ENCODE data around the gene MMP28. TPM values are rescaled to one million over a fixed set of nuclear protein-coding genes. Genes with fewer than 3 reads are reported as not detected.

The MMP28 gene, protein sequence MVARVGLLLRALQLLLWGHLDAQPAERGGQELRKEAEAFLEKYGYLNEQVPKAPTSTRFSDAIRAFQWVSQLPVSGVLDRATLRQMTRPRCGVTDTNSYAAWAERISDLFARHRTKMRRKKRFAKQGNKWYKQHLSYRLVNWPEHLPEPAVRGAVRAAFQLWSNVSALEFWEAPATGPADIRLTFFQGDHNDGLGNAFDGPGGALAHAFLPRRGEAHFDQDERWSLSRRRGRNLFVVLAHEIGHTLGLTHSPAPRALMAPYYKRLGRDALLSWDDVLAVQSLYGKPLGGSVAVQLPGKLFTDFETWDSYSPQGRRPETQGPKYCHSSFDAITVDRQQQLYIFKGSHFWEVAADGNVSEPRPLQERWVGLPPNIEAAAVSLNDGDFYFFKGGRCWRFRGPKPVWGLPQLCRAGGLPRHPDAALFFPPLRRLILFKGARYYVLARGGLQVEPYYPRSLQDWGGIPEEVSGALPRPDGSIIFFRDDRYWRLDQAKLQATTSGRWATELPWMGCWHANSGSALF
- total RNA-seq (10 to 100 TPM in 3 of 5 experiments, 1 to 10 TPM in 1, not detected in 1; 2.9 to 15.1 (median 14.0) TPM), polyA plus RNA-seq (10 to 100 TPM; 19.7 to 33.1 TPM), total RNA-seq (10.0 reads per million, percentile 35 among the genes with 10 or more reads in this experiment)

DNA sequence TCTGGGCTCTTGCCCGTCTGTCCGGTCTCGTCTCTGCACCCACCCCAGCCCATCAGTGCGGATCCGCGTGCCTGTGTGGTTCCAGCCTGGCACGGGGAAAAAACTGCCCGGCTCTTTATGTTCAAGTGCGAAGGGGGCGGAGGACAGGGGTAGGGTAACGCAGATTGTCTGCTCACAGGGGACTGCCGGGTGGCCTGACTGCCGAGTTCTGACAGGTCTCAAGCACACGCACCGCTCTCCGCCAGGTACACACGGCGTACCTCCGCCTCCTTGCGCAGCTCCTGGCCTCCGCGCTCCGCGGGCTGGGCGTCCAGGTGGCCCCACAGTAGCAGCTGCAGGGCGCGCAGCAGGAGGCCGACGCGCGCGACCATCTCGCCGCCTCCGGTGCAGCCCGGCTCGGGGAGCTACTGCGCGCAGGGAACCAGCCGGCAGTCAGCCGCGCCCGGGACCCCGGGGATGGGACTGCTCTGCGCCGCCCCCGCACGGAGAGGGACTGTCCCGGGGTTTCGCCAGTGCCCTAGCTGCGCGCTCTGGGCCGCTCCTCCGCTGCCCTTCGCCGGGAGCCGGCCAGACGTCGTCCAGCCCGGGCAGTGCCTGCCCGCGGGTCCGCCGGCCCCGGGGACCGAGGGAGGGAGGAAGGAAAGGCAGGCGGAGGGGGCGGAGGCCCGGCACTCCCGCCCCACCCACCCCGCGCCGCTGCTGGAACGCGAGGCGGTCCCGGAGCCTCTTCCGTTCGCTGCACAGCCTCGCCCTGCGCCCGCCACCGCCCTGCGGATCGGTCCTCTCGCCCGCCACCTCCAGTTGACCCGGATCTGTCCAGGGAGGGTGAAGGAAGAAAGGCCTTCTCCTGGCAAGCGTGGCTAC is at the start of gene MMP28:
Gene MMP28 (minus strand): TSS at position 635 of the 864 bp plus-strand sequence. CDS start 264 bp downstream, at position 371.
- H3K4me1 ChIP-seq (ENCODE audit: control insufficient read depth in 2 of 2, insufficient read depth in 2 of 2, low read length in 2 of 2) = peaks cover 4 to 21% of the 10 kb centered on the region in 2 donors
- intact Hi-C loops (cut with micrococcal nuclease) = loop anchor here in 1 of 2 donors (1.0 kb wide), 2 partner anchors 9 to 14 kb away; partner anchors contain the start of gene TAF15
- Mint-ChIP-seq H3K9me3 (peaks cover 0 to 3% (median 0%) of the 10 kb centered on the region in 11 donors), H3K36me3 (no peaks in the 10 kb centered on the region), H3K27ac (peak within 1 kb of the TSS in 8 of 9 donors; percentile 6 to 84 (median 49)), H3K27me3 (peaks cover 0 to 87% (median 22%) of the 10 kb centered on the region in 5 donors), H3K4me3 (peak within 1 kb of the TSS; percentile 79 to 90 (median 85)), H3K4me1 (peaks cover 7 to 66% (median 45%) of the 10 kb centered on the region in 7 donors)
- DNase-seq = peak; percentile 20 to 68 (median 39)
- H3K36me3 ChIP-seq (ENCODE audit: control insufficient read depth in 2 of 3, insufficient read depth in 3 of 3, low read length in 3 of 3) = no peaks in the 10 kb centered on the region
- peak within 1 kb of the TSS; percentile 33 for H3K4me3 ChIP-seq (ENCODE audit: low read length)
- POLR2A ChIA-PET = interaction anchor here (0.5 to 6.0 kb wide), 5 partner anchors 14 to 110 kb away, joined by 3 to 34 read pairs (median 3); partner anchors contain the start of gene TAF15
- no peaks in the 10 kb centered on the region for H3K27me3 ChIP-seq (ENCODE audit: control insufficient read depth in 2 of 2, insufficient read depth in 2 of 2, low read length in 2 of 2)
- peak within 1 kb of the TSS; percentile 4 for H3K27ac ChIP-seq (ENCODE audit: low read depth, low read length)
- H3K9me3 ChIP-seq (ENCODE audit: control insufficient read depth in 2 of 3, low read length in 3 of 3) = no peaks in the 10 kb centered on the region
- peak; percentile 81 for ATAC-seq
- CTCF ChIA-PET = interaction anchor here (0.9 to 7.1 kb wide), 6 partner anchors 9 to 33 kb away, joined by 3 to 41 read pairs (median 4); partner anchors contain the start of gene TAF15

DNA sequence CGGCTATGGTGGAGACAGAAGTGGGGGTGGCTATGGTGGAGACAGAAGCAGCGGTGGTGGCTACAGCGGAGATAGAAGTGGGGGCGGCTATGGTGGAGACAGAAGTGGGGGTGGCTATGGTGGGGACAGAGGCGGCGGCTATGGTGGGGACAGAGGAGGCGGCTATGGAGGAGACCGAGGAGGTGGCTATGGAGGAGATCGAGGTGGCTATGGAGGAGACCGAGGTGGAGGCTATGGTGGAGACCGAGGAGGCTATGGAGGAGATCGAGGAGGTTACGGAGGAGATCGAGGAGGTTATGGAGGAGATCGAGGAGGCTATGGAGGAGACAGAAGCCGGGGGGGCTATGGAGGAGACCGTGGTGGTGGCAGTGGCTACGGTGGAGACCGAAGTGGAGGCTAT is 49.1 kb upstream of the MMP28 start:
- peaks cover 0 to 4% (median under 1%) of the 10 kb centered on the region in 7 donors for H3K4me1 Mint-ChIP-seq
- no peak overlapping the region for H3K4me3 Mint-ChIP-seq
- ChIA-PET CTCF (no interaction called here), POLR2A (no interaction called here)
- Histone ChIP-seq H3K4me3 (ENCODE audit: low read length) (no peak overlapping the region), H3K9me3 (ENCODE audit: control insufficient read depth in 2 of 3, low read length in 3 of 3) (no peaks in the 10 kb centered on the region), H3K36me3 (ENCODE audit: control insufficient read depth in 2 of 3, insufficient read depth in 3 of 3, low read length in 3 of 3) (peaks cover 24 to 76% (median 32%) of the 10 kb centered on the region in 3 experiments), H3K4me1 (ENCODE audit: control insufficient read depth in 2 of 2, insufficient read depth in 2 of 2, low read length in 2 of 2) (peaks cover 0 to 6% of the 10 kb centered on the region in 2 donors), H3K27ac (ENCODE audit: low read depth, low read length) (no peak overlapping the region), H3K27me3 (ENCODE audit: control insufficient read depth in 2 of 2, insufficient read depth in 2 of 2, low read length in 2 of 2) (no peaks in the 10 kb centered on the region)
- no peaks in the 10 kb centered on the region for H3K9me3 Mint-ChIP-seq
- no peak for DNase-seq
- intact Hi-C loops (cut with micrococcal nuclease) = no loop called here
- H3K27ac Mint-ChIP-seq = peak overlapping the region in 2 of 9 donors; percentile 30 to 51
- H3K27me3 Mint-ChIP-seq = no peaks in the 10 kb centered on the region
- peaks cover 9 to 37% (median 34%) of the 10 kb centered on the region in 5 donors for H3K36me3 Mint-ChIP-seq
- ATAC-seq = no peak

DNA sequence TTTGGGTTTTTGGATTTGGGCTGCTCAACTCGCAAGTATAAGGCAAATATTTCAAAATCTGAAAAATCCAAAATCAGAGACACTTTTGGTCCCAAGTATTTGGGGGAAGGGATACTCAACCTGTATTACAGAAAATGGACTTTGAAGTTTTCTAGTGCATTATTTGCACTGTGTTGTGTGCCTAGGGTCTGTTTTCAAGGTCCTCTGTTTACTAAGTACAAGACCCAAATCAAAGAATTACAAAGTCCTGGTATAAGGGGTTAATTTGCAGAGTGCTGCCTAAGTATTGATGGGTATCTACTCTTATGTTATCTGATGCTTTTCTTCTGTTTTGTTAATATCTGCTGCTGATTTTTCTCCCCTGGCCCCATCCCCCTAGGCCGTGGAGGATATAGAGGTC is 48.3 kb upstream of the MMP28 start:
- H3K27me3 Mint-ChIP-seq = no peaks in the 10 kb centered on the region
- H3K4me1 ChIP-seq (ENCODE audit: control insufficient read depth in 2 of 2, insufficient read depth in 2 of 2, low read length in 2 of 2) = no peaks in the 10 kb centered on the region
- H3K27ac ChIP-seq (ENCODE audit: low read depth, low read length) = no peak overlapping the region
- ChIA-PET CTCF (no interaction called here), POLR2A (interaction anchor here (1.2 kb wide), 1 partner anchor 34 kb away, joined by 5 read pairs; the partner anchor contains the start of gene TAF15)
- ATAC-seq (no peak), DNase-seq (no peak)
- peaks cover 0 to 3% (median 0%) of the 10 kb centered on the region in 7 donors for H3K4me1 Mint-ChIP-seq
- no peaks in the 10 kb centered on the region for H3K9me3 ChIP-seq (ENCODE audit: control insufficient read depth in 2 of 3, low read length in 3 of 3)
- H3K4me3 ChIP-seq (ENCODE audit: low read length) = no peak overlapping the region
- H3K27ac Mint-ChIP-seq = peak overlapping the region in 4 of 9 donors; percentile 14 to 49 (median 26)
- H3K9me3 Mint-ChIP-seq = no peaks in the 10 kb centered on the region
- H3K4me3 Mint-ChIP-seq = no peak overlapping the region
- intact Hi-C loops (cut with micrococcal nuclease) = no loop called here
- peaks cover 26 to 80% (median 32%) of the 10 kb centered on the region in 3 experiments for H3K36me3 ChIP-seq (ENCODE audit: control insufficient read depth in 2 of 3, insufficient read depth in 3 of 3, low read length in 3 of 3)
- peaks cover 9 to 36% (median 34%) of the 10 kb centered on the region in 5 donors for H3K36me3 Mint-ChIP-seq
- no peaks in the 10 kb centered on the region for H3K27me3 ChIP-seq (ENCODE audit: control insufficient read depth in 2 of 2, insufficient read depth in 2 of 2, low read length in 2 of 2)

DNA sequence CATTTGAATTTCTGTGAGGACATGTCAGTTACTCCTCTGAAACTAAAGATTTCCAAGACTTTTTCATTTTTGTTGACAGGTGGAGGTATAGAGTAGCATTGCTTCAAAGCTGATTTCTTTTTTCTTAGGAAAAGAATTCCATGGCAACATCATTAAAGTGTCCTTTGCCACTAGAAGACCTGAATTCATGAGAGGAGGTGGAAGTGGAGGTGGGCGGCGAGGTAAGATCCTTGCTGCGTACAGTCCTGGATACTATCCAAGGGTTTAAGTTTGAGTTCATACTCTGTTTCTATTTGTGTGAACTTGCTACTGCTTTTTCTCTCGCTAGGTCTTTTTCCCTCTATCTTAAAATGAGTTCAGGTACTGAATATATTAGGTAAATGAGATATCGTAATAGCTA is 46.8 kb upstream of the MMP28 start:
- DNase-seq = no peak
- Mint-ChIP-seq H3K4me3 (no peak overlapping the region), H3K4me1 (peaks cover 0 to 6% (median 0%) of the 10 kb centered on the region in 7 donors), H3K9me3 (no peaks in the 10 kb centered on the region), H3K27me3 (no peaks in the 10 kb centered on the region), H3K36me3 (peaks cover 9 to 40% (median 33%) of the 10 kb centered on the region in 5 donors), H3K27ac (peak overlapping the region in 2 of 9 donors; percentile 20 to 71)
- no peak for ATAC-seq
- Histone ChIP-seq H3K27ac (ENCODE audit: low read depth, low read length) (no peak overlapping the region), H3K27me3 (ENCODE audit: control insufficient read depth in 2 of 2, insufficient read depth in 2 of 2, low read length in 2 of 2) (no peaks in the 10 kb centered on the region), H3K36me3 (ENCODE audit: control insufficient read depth in 2 of 3, insufficient read depth in 3 of 3, low read length in 3 of 3) (peaks cover 32 to 83% (median 33%) of the 10 kb centered on the region in 3 experiments), H3K4me3 (ENCODE audit: low read length) (no peak overlapping the region), H3K4me1 (ENCODE audit: control insufficient read depth in 2 of 2, insufficient read depth in 2 of 2, low read length in 2 of 2) (no peaks in the 10 kb centered on the region), H3K9me3 (ENCODE audit: control insufficient read depth in 2 of 3, low read length in 3 of 3) (no peaks in the 10 kb centered on the region)
- ChIA-PET CTCF (interaction anchor here (0.7 kb wide), 1 partner anchor 98 kb away, joined by 3 read pairs; no protein-coding TSS in a partner anchor), POLR2A (interaction anchor here (1.2 kb wide), 1 partner anchor 33 kb away, joined by 5 read pairs; the partner anchor contains the start of gene TAF15)
- intact Hi-C loops (cut with micrococcal nuclease) = no loop called here

DNA sequence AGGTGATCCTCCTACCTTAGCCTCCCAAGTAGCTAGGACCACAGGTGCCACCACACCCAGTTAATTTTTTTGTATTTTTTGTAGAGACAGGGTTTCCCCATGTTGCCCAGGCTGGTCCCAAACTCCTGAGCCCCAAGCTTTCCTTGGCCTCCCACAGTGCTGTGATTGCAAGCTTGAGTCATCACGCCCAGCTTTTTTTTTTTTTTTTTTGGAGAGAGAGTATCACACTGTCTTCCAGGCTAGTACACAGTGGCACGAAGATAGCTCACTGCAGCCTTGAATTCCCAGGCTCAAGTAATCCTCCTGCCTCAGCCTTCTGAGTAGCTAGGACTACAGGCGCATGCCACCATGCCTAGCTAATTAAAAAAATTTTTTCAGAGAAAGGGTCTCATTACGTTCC is 46.1 kb upstream of the MMP28 start:
- H3K4me1 Mint-ChIP-seq = peaks cover 0 to 6% (median 0%) of the 10 kb centered on the region in 7 donors
- H3K9me3 Mint-ChIP-seq = no peaks in the 10 kb centered on the region
- POLR2A ChIA-PET = no interaction called here
- H3K36me3 Mint-ChIP-seq = peaks cover 9 to 43% (median 34%) of the 10 kb centered on the region in 5 donors
- no peak for ATAC-seq
- no peak overlapping the region for H3K4me3 ChIP-seq (ENCODE audit: low read length)
- H3K9me3 ChIP-seq (ENCODE audit: control insufficient read depth in 2 of 3, low read length in 3 of 3) = no peaks in the 10 kb centered on the region
- CTCF ChIA-PET = no interaction called here
- intact Hi-C loops (cut with micrococcal nuclease) = no loop called here
- H3K27me3 Mint-ChIP-seq = no peaks in the 10 kb centered on the region
- H3K27me3 ChIP-seq (ENCODE audit: control insufficient read depth in 2 of 2, insufficient read depth in 2 of 2, low read length in 2 of 2) = no peaks in the 10 kb centered on the region
- no peak overlapping the region for H3K27ac Mint-ChIP-seq
- H3K27ac ChIP-seq (ENCODE audit: low read depth, low read length) = no peak overlapping the region
- no peaks in the 10 kb centered on the region for H3K4me1 ChIP-seq (ENCODE audit: control insufficient read depth in 2 of 2, insufficient read depth in 2 of 2, low read length in 2 of 2)
- H3K4me3 Mint-ChIP-seq = no peak overlapping the region
- no peak for DNase-seq
- H3K36me3 ChIP-seq (ENCODE audit: control insufficient read depth in 2 of 3, insufficient read depth in 3 of 3, low read length in 3 of 3) = peaks cover 37 to 87% (median 38%) of the 10 kb centered on the region in 3 experiments

DNA sequence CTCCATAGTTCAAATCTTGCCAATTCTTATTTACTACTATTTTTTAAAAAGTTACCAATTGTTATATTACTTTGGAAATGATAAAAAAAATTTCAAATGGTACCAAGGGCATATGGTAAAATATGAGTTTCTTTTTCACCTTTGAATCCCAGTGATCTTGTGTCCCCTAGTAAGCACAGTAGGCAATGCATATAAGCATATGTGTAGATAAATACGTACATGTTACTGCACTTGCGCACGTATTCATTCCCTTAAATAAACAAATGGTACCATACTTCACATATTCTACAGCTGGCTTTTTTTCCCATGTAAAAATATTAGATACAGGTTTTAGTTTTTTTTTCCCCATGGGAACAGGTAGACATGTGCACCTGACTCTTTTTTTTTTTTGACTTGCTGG is 45.7 kb upstream of the MMP28 start:
- no peaks in the 10 kb centered on the region for H3K27me3 ChIP-seq (ENCODE audit: control insufficient read depth in 2 of 2, insufficient read depth in 2 of 2, low read length in 2 of 2)
- Mint-ChIP-seq H3K36me3 (peaks cover 9 to 47% (median 37%) of the 10 kb centered on the region in 5 donors), H3K9me3 (no peaks in the 10 kb centered on the region), H3K4me1 (peaks cover 0 to 6% (median 0%) of the 10 kb centered on the region in 7 donors), H3K27me3 (no peaks in the 10 kb centered on the region), H3K4me3 (no peak overlapping the region), H3K27ac (no peak overlapping the region)
- no peak overlapping the region for H3K4me3 ChIP-seq (ENCODE audit: low read length)
- H3K9me3 ChIP-seq (ENCODE audit: control insufficient read depth in 2 of 3, low read length in 3 of 3) = no peaks in the 10 kb centered on the region
- intact Hi-C loops (cut with micrococcal nuclease) = no loop called here
- ATAC-seq (no peak), DNase-seq (no peak)
- no peaks in the 10 kb centered on the region for H3K4me1 ChIP-seq (ENCODE audit: control insufficient read depth in 2 of 2, insufficient read depth in 2 of 2, low read length in 2 of 2)
- H3K27ac ChIP-seq (ENCODE audit: low read depth, low read length) = no peak overlapping the region
- CTCF ChIA-PET = interaction anchor here (0.6 kb wide), 1 partner anchor 8 kb away, joined by 8 read pairs; no protein-coding TSS in a partner anchor
- POLR2A ChIA-PET = no interaction called here
- H3K36me3 ChIP-seq (ENCODE audit: control insufficient read depth in 2 of 3, insufficient read depth in 3 of 3, low read length in 3 of 3) = peaks cover 37 to 87% (median 37%) of the 10 kb centered on the region in 3 experiments

Measured in naive thymus-derived CD4-positive, alpha-beta T cell (primary cell).